Esophagus squamous epithelium (tissue), 4 donors: ENCODE measurements around the gene CSNK1G1.

ENCODE experiments used
- POLR2A ChIP-seq, 4 donors: fragments of 450-650 bp; IDR thresholded peaks; one replicate each; pipeline ENCODE4 v1.6.1; 2017; ENCODE audit warnings: antibody characterized with exemption in 4 of 4, mild to moderate bottlenecking in 4 of 4, moderate library complexity in 3 of 4
- TF ChIP-seq, protein P1 (sequence below), 6 experiments: fragments of 450-650 bp in 4 of 6; fragments of 200-600 bp in 2 of 6; sonication (generic) in 2 of 6; IDR thresholded peaks; one replicate each; pipeline ENCODE4 v1.5.1; 2016 to 2019; ENCODE audit warnings: antibody characterized with exemption in 6 of 6, mild to moderate bottlenecking in 4 of 6, moderate library complexity in 4 of 6

DNA sequence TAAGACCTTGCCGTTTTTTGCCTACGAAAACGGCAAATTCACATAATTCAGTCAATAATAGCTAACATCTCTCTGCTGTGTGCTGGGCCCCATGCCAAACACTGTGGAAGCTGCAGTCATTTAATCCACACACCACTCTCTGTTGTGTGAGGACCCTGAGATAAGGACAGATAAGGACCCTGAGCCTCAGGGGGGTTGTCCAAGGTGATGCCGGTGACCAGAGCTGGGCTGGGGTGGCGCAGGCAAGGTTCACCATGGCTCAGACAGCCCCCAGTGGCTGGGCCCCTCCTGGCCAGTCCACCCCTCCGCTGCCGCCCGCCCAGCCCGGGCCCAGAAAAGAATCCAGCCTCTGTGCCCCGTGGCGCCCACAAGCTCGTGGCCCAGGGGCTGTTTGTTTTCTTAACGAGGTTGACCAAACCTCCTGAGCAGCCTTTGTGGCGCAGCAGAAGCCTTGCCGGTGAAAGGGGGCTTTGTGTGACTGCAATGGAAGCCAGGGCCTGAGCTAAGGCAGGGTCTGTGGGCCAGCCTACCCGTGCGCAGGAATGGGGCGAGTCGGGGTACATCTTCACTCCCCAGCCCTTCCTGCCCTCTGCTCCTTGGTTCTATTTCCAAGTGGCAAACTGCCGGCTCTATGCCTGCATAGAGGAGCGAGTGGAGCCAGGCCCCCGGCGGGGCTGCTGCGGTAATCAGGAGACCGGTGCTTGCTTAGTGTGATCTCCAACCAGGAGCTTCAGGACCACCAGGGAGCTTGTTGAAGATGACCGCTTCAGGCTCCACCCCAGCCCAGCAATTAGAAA lies 208.9 kb downstream of the CSNK1G1 start:
- TF ChIP-seq, protein P1, sequence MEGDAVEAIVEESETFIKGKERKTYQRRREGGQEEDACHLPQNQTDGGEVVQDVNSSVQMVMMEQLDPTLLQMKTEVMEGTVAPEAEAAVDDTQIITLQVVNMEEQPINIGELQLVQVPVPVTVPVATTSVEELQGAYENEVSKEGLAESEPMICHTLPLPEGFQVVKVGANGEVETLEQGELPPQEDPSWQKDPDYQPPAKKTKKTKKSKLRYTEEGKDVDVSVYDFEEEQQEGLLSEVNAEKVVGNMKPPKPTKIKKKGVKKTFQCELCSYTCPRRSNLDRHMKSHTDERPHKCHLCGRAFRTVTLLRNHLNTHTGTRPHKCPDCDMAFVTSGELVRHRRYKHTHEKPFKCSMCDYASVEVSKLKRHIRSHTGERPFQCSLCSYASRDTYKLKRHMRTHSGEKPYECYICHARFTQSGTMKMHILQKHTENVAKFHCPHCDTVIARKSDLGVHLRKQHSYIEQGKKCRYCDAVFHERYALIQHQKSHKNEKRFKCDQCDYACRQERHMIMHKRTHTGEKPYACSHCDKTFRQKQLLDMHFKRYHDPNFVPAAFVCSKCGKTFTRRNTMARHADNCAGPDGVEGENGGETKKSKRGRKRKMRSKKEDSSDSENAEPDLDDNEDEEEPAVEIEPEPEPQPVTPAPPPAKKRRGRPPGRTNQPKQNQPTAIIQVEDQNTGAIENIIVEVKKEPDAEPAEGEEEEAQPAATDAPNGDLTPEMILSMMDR (IDR thresholded peaks at IDR 0.05): no peak
- TF ChIP-seq POLR2A (IDR thresholded peaks at IDR 0.05): no peak
